T-helper 1 cell treated with Interleukin-12 subunit alpha and Interleukin-12 subunit beta and Interleukin-4 antibody, amounts not matched to agents 30 μg/mL and 1 μg/mL, for 36 hours (primary cell): ENCODE results near the gene SLC26A11.
A peak's percentile ranks its signal among the peaks of the same experiment; 100 is the strongest.

ENCODE experiments used
- H3K27ac Mint-ChIP-seq: one replicate; pipeline ENCODE4 v1.8.0; 2021; ENCODE audit warnings: mild to moderate bottlenecking, mixed read lengths
- H3K27me3 Mint-ChIP-seq: one replicate; pipeline ENCODE4 v1.8.0; 2021; ENCODE audit warnings: low read depth, mixed read lengths
- H3K36me3 Mint-ChIP-seq: one replicate; pipeline ENCODE4 v1.8.0; 2021; ENCODE audit warnings: low read depth, mixed read lengths
- H3K4me1 Mint-ChIP-seq: one replicate; pipeline ENCODE4 v1.8.0; 2021; ENCODE audit warnings: low read depth, mixed read lengths
- H3K4me3 Mint-ChIP-seq: one replicate; pipeline ENCODE4 v1.8.0; 2021; ENCODE audit warnings: mild to moderate bottlenecking, moderate library complexity, mixed read lengths
- H3K9me3 Mint-ChIP-seq: one replicate; pipeline ENCODE4 v1.8.0; 2021; ENCODE audit warnings: mixed read lengths

SLC26A11 gene

DNA sequence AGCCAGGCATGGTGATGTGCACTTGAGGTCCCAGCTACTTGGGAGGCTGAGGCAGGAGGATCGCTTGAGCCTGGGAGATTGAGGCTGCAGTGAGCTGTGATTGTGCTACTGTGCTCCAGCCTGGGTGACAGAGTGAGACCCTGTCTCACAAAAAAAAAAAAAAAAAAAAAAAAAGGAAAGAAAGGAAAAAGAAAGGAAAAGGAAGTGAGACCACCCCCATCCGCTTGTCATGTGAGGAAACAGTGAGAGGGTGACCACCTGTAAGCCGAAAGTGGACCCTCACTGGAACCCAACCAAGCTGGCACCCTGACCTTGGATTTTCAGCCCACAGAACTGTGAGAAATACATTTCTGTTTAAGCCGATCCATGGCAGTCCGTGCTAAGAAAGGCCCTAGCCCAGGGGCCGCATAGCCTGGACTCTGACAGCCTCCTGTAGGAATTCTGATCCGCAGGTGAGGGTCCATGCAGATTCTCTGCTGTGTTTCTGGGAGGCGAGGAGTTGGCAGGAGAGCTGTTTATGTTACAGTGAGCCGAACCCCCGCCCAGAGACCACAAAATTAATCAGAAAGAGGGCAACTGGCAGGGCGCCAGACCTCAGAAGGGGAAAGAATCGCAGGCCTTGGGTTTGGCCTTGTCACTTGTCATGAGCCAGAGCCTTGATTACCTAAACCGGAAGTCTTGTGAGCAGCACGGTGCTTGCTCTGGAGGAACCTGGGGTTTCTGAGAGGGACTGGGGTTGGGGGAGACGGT lies 1.0 kb upstream of the SLC26A11 start:
- Mint-ChIP-seq H3K9me3 (no peaks in the 10 kb centered on the region), H3K36me3 (peaks cover 10% of the 10 kb centered on the region), H3K27me3 (no peaks in the 10 kb centered on the region), H3K4me1 (peaks cover 6% of the 10 kb centered on the region), H3K27ac (peak overlapping the region; percentile 85), H3K4me3 (peak overlapping the region; percentile 86)

DNA sequence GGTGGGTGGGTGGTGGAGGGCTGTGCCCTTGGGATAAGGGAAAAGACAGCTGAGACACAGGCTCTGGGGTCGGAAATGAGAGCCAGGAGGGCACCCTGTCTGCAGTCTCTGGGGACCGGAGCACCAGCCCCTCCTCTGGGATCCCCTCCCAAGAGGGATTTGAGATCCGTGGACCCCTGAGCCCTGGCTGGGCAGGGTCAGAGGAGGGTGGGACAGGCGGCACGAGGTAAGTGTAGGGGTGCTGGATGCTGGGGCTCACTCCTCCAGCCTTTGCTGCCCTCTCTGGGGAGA lies 519 bp upstream of the SLC26A11 start:
- no peaks in the 10 kb centered on the region for H3K27me3 Mint-ChIP-seq
- peak overlapping the region; percentile 86 for H3K4me3 Mint-ChIP-seq
- peaks cover 10% of the 10 kb centered on the region for H3K36me3 Mint-ChIP-seq
- peak overlapping the region; percentile 85 for H3K27ac Mint-ChIP-seq
- no peaks in the 10 kb centered on the region for H3K9me3 Mint-ChIP-seq
- peaks cover 6% of the 10 kb centered on the region for H3K4me1 Mint-ChIP-seq

- H3K4me1 Mint-ChIP-seq = peaks cover 6% of the 10 kb centered on the region
- peaks cover 10% of the 10 kb centered on the region for H3K36me3 Mint-ChIP-seq
Measured at GRCh38 chr17:80220736-80221215, 549 bp downstream of the SLC26A11 start.

DNA sequence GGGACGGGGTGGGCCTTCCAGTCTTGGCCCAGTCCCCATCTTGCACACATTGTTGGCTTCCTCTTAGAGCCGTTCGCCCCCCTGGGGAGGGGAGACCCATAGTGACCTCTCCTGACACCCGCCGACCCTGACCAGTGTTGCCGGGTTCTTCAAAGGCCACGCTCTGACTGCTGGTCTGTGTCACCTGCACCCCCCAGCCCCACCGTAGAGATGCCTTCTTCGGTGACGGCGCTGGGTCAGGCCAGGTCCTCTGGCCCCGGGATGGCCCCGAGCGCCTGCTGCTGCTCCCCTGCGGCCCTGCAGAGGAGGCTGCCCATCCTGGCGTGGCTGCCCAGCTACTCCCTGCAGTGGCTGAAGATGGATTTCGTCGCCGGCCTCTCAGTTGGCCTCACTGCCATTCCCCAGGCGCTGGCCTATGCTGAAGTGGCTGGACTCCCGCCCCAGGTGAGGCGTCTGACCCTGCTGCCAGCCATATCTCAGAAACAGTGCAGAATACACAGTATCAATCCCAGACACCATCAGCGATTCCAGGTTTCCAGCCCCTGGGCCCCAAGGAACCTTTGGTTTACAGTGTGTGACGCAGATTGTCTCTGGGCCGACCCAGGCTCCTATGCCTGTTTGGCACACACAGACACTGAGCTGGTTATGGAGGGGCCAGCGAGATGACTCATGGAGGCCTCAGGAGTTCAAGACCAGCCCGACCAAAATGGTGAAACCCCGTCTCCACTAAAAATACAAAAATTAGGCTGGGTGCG lies 1.3 kb downstream of the SLC26A11 start:
- peak overlapping the region; percentile 41 for H3K27ac Mint-ChIP-seq
- peaks cover 6% of the 10 kb centered on the region for H3K36me3 Mint-ChIP-seq

More at GRCh38 chr17:80220736-80221215, 549 bp downstream of the SLC26A11 start:
- Mint-ChIP-seq H3K27me3 (no peaks in the 10 kb centered on the region), H3K27ac (no peak overlapping the region), H3K4me3 (peak overlapping the region; percentile 78), H3K9me3 (no peaks in the 10 kb centered on the region)

GRCh38 chr17:80222376-80223141 lies 2.3 kb downstream of the SLC26A11 start:
- Mint-ChIP-seq H3K4me3 (peak overlapping the region; percentile 25), H3K27me3 (no peaks in the 10 kb centered on the region), H3K27ac (peak overlapping the region; percentile 31), H3K9me3 (no peaks in the 10 kb centered on the region), H3K36me3 (peaks cover 4% of the 10 kb centered on the region), H3K4me1 (peaks cover 6% of the 10 kb centered on the region)

More for the DNA sequence above, 1.3 kb downstream of the SLC26A11 start:
- Mint-ChIP-seq H3K4me1 (peaks cover 6% of the 10 kb centered on the region), H3K27me3 (no peaks in the 10 kb centered on the region), H3K9me3 (no peaks in the 10 kb centered on the region), H3K4me3 (peak overlapping the region; percentile 78)

GRCh38 chr17:80223142-80223815 lies 3.1 kb downstream of the SLC26A11 start:
- no peaks in the 10 kb centered on the region for H3K9me3 Mint-ChIP-seq
- H3K36me3 Mint-ChIP-seq = peaks cover 1% of the 10 kb centered on the region
- H3K4me1 Mint-ChIP-seq = peaks cover 6% of the 10 kb centered on the region
- no peaks in the 10 kb centered on the region for H3K27me3 Mint-ChIP-seq
- peak overlapping the region; percentile 31 for H3K27ac Mint-ChIP-seq
- H3K4me3 Mint-ChIP-seq = peak overlapping the region; percentile 25

DNA sequence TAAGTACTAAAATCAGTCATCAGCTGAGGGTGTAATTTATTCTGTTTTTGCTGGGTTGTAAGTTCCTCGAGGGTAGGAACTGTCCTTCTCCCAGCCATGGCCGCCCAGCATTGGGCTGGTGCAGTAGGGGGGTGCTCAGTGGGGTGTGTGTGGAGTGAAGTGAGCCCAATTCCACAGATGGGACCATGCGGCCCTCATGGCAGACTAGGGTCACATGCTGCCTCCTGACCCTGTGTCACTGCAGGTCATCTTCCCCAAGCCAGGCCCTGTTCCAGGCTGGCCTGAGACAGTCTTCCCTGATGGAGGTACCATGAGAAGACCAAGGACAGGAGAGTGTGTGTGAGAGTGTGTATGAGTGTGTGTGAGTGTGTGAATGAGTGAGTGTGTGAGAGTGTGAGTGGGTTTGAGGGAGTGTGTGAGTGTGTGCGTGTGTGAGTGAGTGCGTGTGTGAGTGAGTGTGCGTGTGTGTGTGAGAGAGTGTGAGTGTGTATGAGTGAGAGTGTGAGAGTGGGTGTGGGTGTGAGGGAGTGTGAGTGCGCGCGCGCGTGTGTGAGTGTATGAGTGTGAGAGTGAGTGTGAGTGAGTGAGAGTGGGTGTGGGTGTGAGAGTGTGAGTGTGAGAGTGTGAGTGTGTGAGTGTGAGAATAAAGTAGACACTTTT lies 3.7 kb downstream of the SLC26A11 start:
- Mint-ChIP-seq H3K9me3 (no peaks in the 10 kb centered on the region), H3K36me3 (peaks cover 1% of the 10 kb centered on the region), H3K27ac (no peak overlapping the region), H3K4me1 (peaks cover 6% of the 10 kb centered on the region), H3K4me3 (no peak overlapping the region), H3K27me3 (no peaks in the 10 kb centered on the region)

DNA sequence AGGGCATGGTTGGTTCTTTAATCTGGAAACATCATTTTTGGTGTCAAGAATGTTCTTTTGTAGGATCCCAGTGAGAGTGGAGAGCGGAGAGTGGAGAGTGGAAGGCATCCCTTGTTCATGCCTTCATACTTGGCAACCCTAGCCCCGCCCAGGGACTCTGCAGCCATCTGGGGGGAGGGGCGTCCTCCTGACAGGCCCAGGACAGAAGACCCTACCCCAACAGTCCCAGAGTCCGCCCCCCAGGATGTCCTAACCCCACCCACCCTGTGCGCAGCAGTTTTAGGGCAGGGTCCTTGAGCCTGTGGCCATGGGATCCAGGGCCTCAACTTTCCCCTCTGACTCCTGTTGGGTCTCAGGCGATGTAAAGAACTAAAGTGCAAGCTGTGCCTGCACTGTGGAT lies 4.5 kb downstream of the SLC26A11 start:
- Mint-ChIP-seq H3K27me3 (no peaks in the 10 kb centered on the region), H3K36me3 (peaks cover 1% of the 10 kb centered on the region), H3K9me3 (no peaks in the 10 kb centered on the region), H3K27ac (no peak overlapping the region), H3K4me1 (peaks cover 3% of the 10 kb centered on the region), H3K4me3 (no peak overlapping the region)

GRCh38 chr17:80225230-80225629 lies 5.0 kb downstream of the SLC26A11 start:
- no peaks in the 10 kb centered on the region for H3K27me3 Mint-ChIP-seq
- H3K9me3 Mint-ChIP-seq = no peaks in the 10 kb centered on the region
- peaks cover 1% of the 10 kb centered on the region for H3K36me3 Mint-ChIP-seq
- no peak overlapping the region for H3K4me3 Mint-ChIP-seq
- peaks cover 3% of the 10 kb centered on the region for H3K4me1 Mint-ChIP-seq
- no peak overlapping the region for H3K27ac Mint-ChIP-seq

DNA sequence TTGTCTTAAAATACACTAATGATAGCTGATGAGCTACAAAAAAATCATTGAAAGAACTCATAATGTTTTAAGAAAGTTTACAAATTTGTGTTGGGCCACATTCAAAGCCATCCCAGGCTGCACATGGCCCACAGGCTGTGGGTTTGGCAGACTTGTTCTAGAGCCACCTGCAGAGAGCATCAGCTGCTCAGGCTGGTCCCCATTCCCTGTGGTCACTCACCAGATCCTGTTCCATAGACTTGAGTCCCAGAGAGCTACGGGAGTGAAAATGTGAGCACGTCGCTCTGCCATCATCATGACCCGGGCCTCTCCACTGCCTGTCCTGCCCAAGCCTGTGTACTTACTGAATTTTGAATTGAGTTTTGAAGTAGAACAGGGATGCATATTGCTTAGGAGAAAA lies 6.9 kb downstream of the SLC26A11 start:
- Mint-ChIP-seq H3K36me3 (peaks cover 6% of the 10 kb centered on the region), H3K27me3 (no peaks in the 10 kb centered on the region), H3K27ac (no peak overlapping the region), H3K4me3 (no peak overlapping the region), H3K4me1 (peaks cover 3% of the 10 kb centered on the region), H3K9me3 (peaks cover 9% of the 10 kb centered on the region)

DNA sequence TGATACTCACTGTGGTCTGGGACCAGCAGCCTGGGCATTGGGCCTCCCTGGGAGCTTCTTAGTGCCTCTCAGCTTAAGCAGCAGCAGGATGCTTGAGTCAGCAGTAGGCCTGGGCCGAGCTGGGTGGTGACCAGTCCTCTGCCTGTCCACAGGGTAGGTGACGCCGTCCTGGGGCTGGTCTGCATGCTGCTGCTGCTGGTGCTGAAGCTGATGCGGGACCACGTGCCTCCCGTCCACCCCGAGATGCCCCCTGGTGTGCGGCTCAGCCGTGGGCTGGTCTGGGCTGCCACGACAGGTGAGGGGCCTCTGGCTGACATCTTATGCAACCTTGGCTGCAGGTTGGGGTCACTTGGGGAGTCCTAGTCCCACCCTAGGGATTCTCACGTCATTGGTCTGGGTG lies 7.4 kb downstream of the SLC26A11 start:
- H3K4me3 Mint-ChIP-seq = no peak overlapping the region

GRCh38 chr17:80228477-80228876 lies 8.2 kb downstream of the SLC26A11 start:
- H3K4me3 Mint-ChIP-seq = no peak overlapping the region
- H3K4me1 Mint-ChIP-seq = peaks cover 3% of the 10 kb centered on the region
- H3K27ac Mint-ChIP-seq = no peak overlapping the region
- peaks cover 17% of the 10 kb centered on the region for H3K9me3 Mint-ChIP-seq
- H3K36me3 Mint-ChIP-seq = peaks cover 13% of the 10 kb centered on the region
- no peaks in the 10 kb centered on the region for H3K27me3 Mint-ChIP-seq

More for the DNA sequence above, 7.4 kb downstream of the SLC26A11 start:
- peaks cover 3% of the 10 kb centered on the region for H3K4me1 Mint-ChIP-seq
- no peaks in the 10 kb centered on the region for H3K27me3 Mint-ChIP-seq
- peaks cover 13% of the 10 kb centered on the region for H3K9me3 Mint-ChIP-seq
- peaks cover 9% of the 10 kb centered on the region for H3K36me3 Mint-ChIP-seq
- H3K27ac Mint-ChIP-seq = no peak overlapping the region

GRCh38 chr17:80229011-80229410 lies 8.8 kb downstream of the SLC26A11 start:
- peaks cover 13% of the 10 kb centered on the region for H3K36me3 Mint-ChIP-seq
- no peak overlapping the region for H3K4me3 Mint-ChIP-seq
- no peaks in the 10 kb centered on the region for H3K27me3 Mint-ChIP-seq
- peaks cover 1% of the 10 kb centered on the region for H3K4me1 Mint-ChIP-seq
- H3K27ac Mint-ChIP-seq = no peak overlapping the region
- peaks cover 18% of the 10 kb centered on the region for H3K9me3 Mint-ChIP-seq

DNA sequence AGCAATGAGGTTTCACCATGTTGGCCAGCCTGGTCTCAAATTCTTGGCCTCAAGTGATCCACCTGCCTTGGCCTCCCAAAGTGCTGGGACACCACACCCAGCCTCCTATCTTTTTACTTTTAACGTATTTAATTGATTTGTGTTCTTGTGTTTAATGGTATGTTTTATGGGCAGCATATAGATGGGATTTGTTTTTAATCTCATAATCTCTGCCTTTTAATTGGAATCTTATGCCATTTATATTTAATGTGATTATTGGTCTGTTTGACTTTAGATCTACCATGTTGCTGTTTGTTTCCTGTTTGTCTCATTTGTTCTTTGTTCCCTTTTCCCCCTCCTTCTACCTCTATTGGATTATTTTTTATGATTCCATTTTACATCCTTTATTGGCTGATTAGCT lies 12.2 kb downstream of the SLC26A11 start:
- peaks cover 24% of the 10 kb centered on the region for H3K9me3 Mint-ChIP-seq
- H3K4me3 Mint-ChIP-seq = no peak overlapping the region
- peaks cover 18% of the 10 kb centered on the region for H3K36me3 Mint-ChIP-seq
- no peak overlapping the region for H3K27ac Mint-ChIP-seq
- no peaks in the 10 kb centered on the region for H3K4me1 Mint-ChIP-seq
- no peaks in the 10 kb centered on the region for H3K27me3 Mint-ChIP-seq
